Mesenchymal stem cell (in vitro differentiated cells and primary cell): ENCODE results near the gene UNC5C.

Experiments used
- DNase-seq: peaks from one replicate; pipeline ENCODE4 v3.0.0-alpha.2; 2013
- H2AFZ ChIP-seq: one replicate; pipeline ENCODE4 v1.6.1; 2013; ENCODE audit warnings: low read depth, mild to moderate bottlenecking, control low read depth, inconsistent platforms, low read length, moderate library complexity
- H2AK5ac ChIP-seq: 2 replicates; pipeline ENCODE4 v1.6.1; 2013; ENCODE audit warnings: low read length, moderate library complexity, mild to moderate bottlenecking, inconsistent platforms; ENCODE audit not compliant: severe bottlenecking
- H2BK120ac ChIP-seq: one replicate; pipeline ENCODE4 v1.6.1; 2013; ENCODE audit warnings: low read depth, mild to moderate bottlenecking, inconsistent platforms, low read length, moderate library complexity
- H2BK12ac ChIP-seq, 2 experiments: one replicate each; pipeline ENCODE4 v1.6.1; 2013; ENCODE audit warnings: inconsistent platforms in 2 of 2, low read length in 2 of 2, mild to moderate bottlenecking in 2 of 2, moderate library complexity in 2 of 2, control low read depth in 1 of 2
- H2BK15ac ChIP-seq: one replicate; pipeline ENCODE4 v1.6.1; 2013; ENCODE audit warnings: mild to moderate bottlenecking, low read depth, inconsistent platforms; ENCODE audit not compliant: poor library complexity, severe bottlenecking
- H2BK5ac ChIP-seq: 2 replicates; pipeline ENCODE4 v1.6.1; 2013; ENCODE audit warnings: low read depth, mild to moderate bottlenecking, low read length, control low read depth, inconsistent platforms; ENCODE audit not compliant: poor library complexity, severe bottlenecking
- H3K14ac ChIP-seq, 2 experiments: one replicate each; pipeline ENCODE4 v1.6.1; 2013; ENCODE audit warnings: inconsistent platforms in 2 of 2, low read length in 2 of 2, control low read depth in 1 of 2, mild to moderate bottlenecking in 1 of 2, moderate library complexity in 1 of 2
- H3K18ac ChIP-seq, 2 experiments: one replicate each; pipeline ENCODE4 v1.6.1; 2013; ENCODE audit warnings: inconsistent platforms in 2 of 2, low read length in 2 of 2, control low read depth in 1 of 2, low read depth in 1 of 2, mild to moderate bottlenecking in 1 of 2
- H3K23ac ChIP-seq, 2 experiments: one replicate each; pipeline ENCODE4 v1.6.1; 2013; ENCODE audit warnings: inconsistent platforms in 2 of 2, low read length in 2 of 2, mild to moderate bottlenecking in 2 of 2, moderate library complexity in 2 of 2, control low read depth in 1 of 2
- H3K27ac ChIP-seq: 2 replicates; pipeline ENCODE4 v1.5.1; 2013; ENCODE audit warnings: mild to moderate bottlenecking, moderate library complexity, low read length, control low read depth, inconsistent platforms; ENCODE audit not compliant: poor library complexity, severe bottlenecking
- H3K27me3 ChIP-seq, 2 experiments: 2 replicates each; pipeline versions ENCODE4 v1.6.1 to v1.7.0; 2013; ENCODE audit warnings: low read length in 2 of 2, mild to moderate bottlenecking in 2 of 2, moderate library complexity in 2 of 2, control low read depth in 1 of 2, inconsistent platforms in 1 of 2; ENCODE audit not compliant: control insufficient read depth in 1 of 2, insufficient read depth in 1 of 2
- H3K36me3 ChIP-seq, 2 experiments: 2 replicates each; pipeline versions ENCODE4 v1.6.1 to v1.7.0; 2013; ENCODE audit warnings: low read length in 2 of 2, control low read depth in 1 of 2, inconsistent platforms in 1 of 2, low read depth in 1 of 2, mild to moderate bottlenecking in 1 of 2; ENCODE audit not compliant: insufficient read depth in 2 of 2, control insufficient read depth in 1 of 2
- H3K4ac ChIP-seq, 2 experiments: one replicate each; pipeline ENCODE4 v1.6.1; 2013; ENCODE audit warnings: inconsistent platforms in 2 of 2, low read length in 2 of 2, mild to moderate bottlenecking in 2 of 2, moderate library complexity in 2 of 2, control low read depth in 1 of 2, low read depth in 1 of 2
- H3K4me1 ChIP-seq: 2 replicates; pipeline ENCODE4 v1.6.1; 2013; ENCODE audit warnings: low read depth, low read length, control low read depth; ENCODE audit not compliant: control insufficient read depth, insufficient read depth
- H3K4me2 ChIP-seq: 2 replicates; pipeline ENCODE4 v1.6.1; 2013; ENCODE audit warnings: low read length, mild to moderate bottlenecking, inconsistent platforms; ENCODE audit not compliant: poor library complexity, severe bottlenecking
- H3K4me3 ChIP-seq, 2 experiments: 2 replicates each; pipeline versions ENCODE4 v1.5.1 to v1.7.0; 2013; ENCODE audit warnings: low read length in 2 of 2, mild to moderate bottlenecking in 2 of 2, control low read depth in 1 of 2, low read depth in 1 of 2; ENCODE audit not compliant: insufficient read depth in 1 of 2
- H3K79me1 ChIP-seq: replicated peaks from 2 replicates; pipeline ENCODE4 v1.6.1; 2013; ENCODE audit warnings: mild to moderate bottlenecking, control low read depth, low read length, inconsistent platforms; ENCODE audit not compliant: poor library complexity, severe bottlenecking
- H3K9ac ChIP-seq: 2 replicates; pipeline ENCODE4 v1.7.0; 2013; ENCODE audit warnings: mild to moderate bottlenecking, low read length, moderate library complexity
- H3K9me3 ChIP-seq: 2 replicates; pipeline ENCODE4 v1.7.0; 2013; ENCODE audit warnings: mild to moderate bottlenecking, low read length; ENCODE audit not compliant: control insufficient read depth
- H4K8ac ChIP-seq: one replicate; pipeline ENCODE4 v1.6.1; 2013; ENCODE audit warnings: inconsistent platforms, mild to moderate bottlenecking, low read length, moderate library complexity
- H4K91ac ChIP-seq: one replicate; pipeline ENCODE4 v1.6.1; 2013; ENCODE audit warnings: mild to moderate bottlenecking, low read length, inconsistent platforms
- WGBS: methylation state at CpG from one replicate; pipeline ENCODE4 v1.1.7; 2013; ENCODE audit warnings: mixed read lengths; 5-methylcytosine and 5-hydroxymethylcytosine counted together

UNC5C gene

GRCh38 chr4:95153182-95153581 lies 395.6 kb downstream of the UNC5C start:
- H2BK5ac ChIP-seq: no peak overlapping the region

GRCh38 chr4:95151255-95151654 lies 397.5 kb downstream of the UNC5C start:
- no peak overlapping the region for H3K14ac ChIP-seq
- no peak overlapping the region for H3K4me2 ChIP-seq
- H3K9ac ChIP-seq: no peak overlapping the region
- no peak overlapping the region for H2BK15ac ChIP-seq
- no peak overlapping the region for H2BK5ac ChIP-seq
- DNase-seq: no peak
- no peak overlapping the region for H2AFZ ChIP-seq
- no peaks in the 10 kb centered on the region for H3K79me1 ChIP-seq
- H4K91ac ChIP-seq: no peak overlapping the region
- WGBS: 100% methylated on average over 1 of the region's 3 CpGs
- no peak overlapping the region for H2BK12ac ChIP-seq
- H3K18ac ChIP-seq: no peak overlapping the region
- no peak overlapping the region for H3K4me3 ChIP-seq
- peaks cover 0 to 36% of the 10 kb centered on the region in 2 experiments for H3K36me3 ChIP-seq
- H3K4ac ChIP-seq: no peak overlapping the region
- H2BK120ac ChIP-seq: no peak overlapping the region
- no peak overlapping the region for H4K8ac ChIP-seq
- H2AK5ac ChIP-seq: no peak overlapping the region
- no peak overlapping the region for H3K27ac ChIP-seq
- no peaks in the 10 kb centered on the region for H3K4me1 ChIP-seq
- no peaks in the 10 kb centered on the region for H3K27me3 ChIP-seq
- H3K23ac ChIP-seq: no peak overlapping the region
- no peaks in the 10 kb centered on the region for H3K9me3 ChIP-seq

More at GRCh38 chr4:95153182-95153581, 395.6 kb downstream of the UNC5C start:
- Histone ChIP-seq H3K27ac (no peak overlapping the region), H4K8ac (no peak overlapping the region), H3K9ac (no peak overlapping the region), H4K91ac (no peak overlapping the region), H3K36me3 (peaks cover 0 to 36% of the 10 kb centered on the region in 2 experiments), H3K27me3 (no peaks in the 10 kb centered on the region), H2AK5ac (no peak overlapping the region), H3K9me3 (no peaks in the 10 kb centered on the region), H3K14ac (no peak overlapping the region), H2BK15ac (no peak overlapping the region), H3K23ac (no peak overlapping the region), H3K4me2 (no peak overlapping the region), H3K79me1 (no peaks in the 10 kb centered on the region), H2AFZ (no peak overlapping the region), H2BK120ac (no peak overlapping the region), H3K4me3 (no peak overlapping the region), H3K4ac (no peak overlapping the region), H3K4me1 (no peaks in the 10 kb centered on the region), H3K18ac (no peak overlapping the region), H2BK12ac (no peak overlapping the region)
- 73% methylated on average over 5 of the region's 5 CpGs for WGBS
- no peak for DNase-seq

DNA sequence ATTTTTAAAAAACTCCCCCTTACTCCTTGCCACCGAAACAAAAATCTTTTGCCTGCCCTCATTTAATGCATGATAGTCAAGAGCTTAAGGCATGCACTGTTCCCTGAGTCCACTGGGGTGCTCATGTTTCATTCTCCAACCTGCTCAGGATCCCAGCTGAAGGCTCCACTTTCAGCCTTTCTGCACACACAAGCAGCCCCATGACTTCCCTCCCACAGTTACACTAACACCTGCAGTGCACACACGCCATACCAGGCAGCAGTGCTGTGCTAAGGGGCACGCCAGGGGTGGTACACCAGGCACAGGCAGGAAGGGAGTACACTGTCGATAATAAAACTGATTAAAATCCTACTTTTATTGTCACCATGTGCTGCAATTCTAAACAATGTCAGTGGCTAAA lies 405.8 kb downstream of the UNC5C start:
- no peaks in the 10 kb centered on the region for H3K27me3 ChIP-seq
- no peak overlapping the region for H3K18ac ChIP-seq
- DNase-seq: no peak
- H3K4ac ChIP-seq: no peak overlapping the region
- no peak overlapping the region for H4K91ac ChIP-seq
- no peaks in the 10 kb centered on the region for H3K79me1 ChIP-seq
- no peaks in the 10 kb centered on the region for H3K9me3 ChIP-seq
- H3K4me1 ChIP-seq: peaks cover 1% of the 10 kb centered on the region
- H3K14ac ChIP-seq: no peak overlapping the region
- no peak overlapping the region for H2BK120ac ChIP-seq
- no peak overlapping the region for H3K9ac ChIP-seq
- H2AK5ac ChIP-seq: no peak overlapping the region
- WGBS: 96% methylated on average over 4 of the region's 4 CpGs
- H3K23ac ChIP-seq: no peak overlapping the region
- no peak overlapping the region for H2BK5ac ChIP-seq
- H3K27ac ChIP-seq: no peak overlapping the region
- H4K8ac ChIP-seq: no peak overlapping the region
- no peak overlapping the region for H3K4me2 ChIP-seq
- H2BK15ac ChIP-seq: no peak overlapping the region
- peaks cover 0 to 18% of the 10 kb centered on the region in 2 experiments for H3K36me3 ChIP-seq
- H2BK12ac ChIP-seq: no peak overlapping the region
- H2AFZ ChIP-seq: no peak overlapping the region
- no peak overlapping the region for H3K4me3 ChIP-seq

GRCh38 chr4:95141361-95141760 lies 407.4 kb downstream of the UNC5C start:
- Histone ChIP-seq H3K14ac (no peak overlapping the region), H2AFZ (no peak overlapping the region), H3K4me2 (no peak overlapping the region), H2AK5ac (no peak overlapping the region), H3K27me3 (no peaks in the 10 kb centered on the region), H3K36me3 (peaks cover 0 to 18% of the 10 kb centered on the region in 2 experiments), H3K23ac (no peak overlapping the region), H2BK12ac (no peak overlapping the region), H4K91ac (no peak overlapping the region), H3K9ac (no peak overlapping the region), H3K79me1 (no peaks in the 10 kb centered on the region), H3K18ac (no peak overlapping the region), H2BK5ac (no peak overlapping the region), H2BK120ac (no peak overlapping the region), H3K4me1 (peaks cover 1% of the 10 kb centered on the region), H3K27ac (no peak overlapping the region), H3K9me3 (no peaks in the 10 kb centered on the region), H3K4me3 (no peak overlapping the region), H3K4ac (no peak overlapping the region), H4K8ac (no peak overlapping the region), H2BK15ac (no peak overlapping the region)
- no peak for DNase-seq
- 88% methylated on average over 5 of the region's 5 CpGs for WGBS
